GM21423 (cell line): Measurements from ENCODE around the gene KCNC1.

Experiments
- ATAC-seq: cut with Tn5 transposase; IDR thresholded peaks from one replicate; pipeline ENCODE4 v1.9.1; 2021; ENCODE audit warnings: mild to moderate bottlenecking, moderate library complexity; ENCODE audit not compliant: unreplicated experiment

The KCNC1 gene

DNA sequence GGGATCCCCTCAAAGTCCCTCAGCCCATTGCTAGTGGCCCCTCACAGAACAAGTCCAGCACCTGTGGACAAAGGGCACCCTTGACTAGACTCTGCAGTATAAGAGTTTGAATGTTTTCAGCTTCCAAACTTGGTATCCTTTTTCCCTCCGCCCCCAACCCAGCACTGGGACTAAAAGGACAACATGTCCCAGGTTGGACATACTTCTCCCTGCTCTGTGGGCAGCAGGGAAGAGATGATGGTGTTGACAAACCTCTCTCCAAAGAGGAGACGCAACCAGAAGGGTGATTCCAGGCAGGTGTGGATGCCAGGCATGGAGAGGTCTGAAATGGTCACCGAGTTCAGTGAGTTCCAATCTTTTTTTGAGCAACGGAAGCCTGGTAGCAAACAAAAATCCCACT lies 19.7 kb upstream of the KCNC1 start:
- no peak for ATAC-seq

DNA sequence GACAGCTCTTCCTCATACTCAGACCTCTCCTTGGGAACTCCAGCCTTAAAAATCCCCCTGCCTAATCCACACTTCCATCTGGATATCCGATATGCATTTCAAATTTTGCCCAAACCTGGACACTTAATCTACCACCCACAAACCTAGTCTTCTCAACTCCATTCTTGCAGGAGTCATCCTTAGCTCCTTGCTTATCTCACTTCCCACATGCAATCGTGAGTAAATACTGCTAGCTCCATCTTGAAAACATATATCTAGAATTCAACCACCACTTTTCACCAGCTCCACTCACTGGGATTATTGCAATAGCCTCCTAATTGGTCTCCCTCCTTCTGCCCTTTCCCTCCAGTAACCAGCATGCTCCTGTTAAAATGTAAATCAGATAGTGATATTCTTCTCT lies 17.8 kb upstream of the KCNC1 start:
- ATAC-seq = no peak

GRCh38 chr11:17718015-17718414 lies 16.6 kb upstream of the KCNC1 start:
- ATAC-seq = no peak

DNA sequence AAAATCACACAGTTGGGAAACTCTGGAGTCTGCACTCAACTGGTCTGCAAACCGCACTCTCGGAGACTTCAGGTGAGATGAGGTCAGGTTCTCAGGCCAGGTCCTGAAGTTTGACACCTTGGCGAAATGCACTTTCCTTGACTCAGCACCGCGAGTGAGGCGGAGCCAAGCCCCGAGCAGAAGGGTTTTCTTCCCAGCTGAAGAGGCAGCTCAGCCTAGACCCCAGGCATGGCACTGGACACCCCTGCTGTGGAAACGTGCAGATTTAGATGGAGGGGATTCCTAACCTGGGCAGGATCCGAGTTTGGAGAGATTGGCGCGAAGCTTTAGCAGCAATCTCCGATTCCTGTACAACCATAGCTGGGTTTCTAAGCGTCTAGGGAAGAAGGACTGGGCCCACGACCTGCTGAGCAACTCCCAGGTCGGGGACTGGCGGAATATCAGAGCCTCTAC lies 16.0 kb upstream of the KCNC1 start:
- ATAC-seq = no peak

DNA sequence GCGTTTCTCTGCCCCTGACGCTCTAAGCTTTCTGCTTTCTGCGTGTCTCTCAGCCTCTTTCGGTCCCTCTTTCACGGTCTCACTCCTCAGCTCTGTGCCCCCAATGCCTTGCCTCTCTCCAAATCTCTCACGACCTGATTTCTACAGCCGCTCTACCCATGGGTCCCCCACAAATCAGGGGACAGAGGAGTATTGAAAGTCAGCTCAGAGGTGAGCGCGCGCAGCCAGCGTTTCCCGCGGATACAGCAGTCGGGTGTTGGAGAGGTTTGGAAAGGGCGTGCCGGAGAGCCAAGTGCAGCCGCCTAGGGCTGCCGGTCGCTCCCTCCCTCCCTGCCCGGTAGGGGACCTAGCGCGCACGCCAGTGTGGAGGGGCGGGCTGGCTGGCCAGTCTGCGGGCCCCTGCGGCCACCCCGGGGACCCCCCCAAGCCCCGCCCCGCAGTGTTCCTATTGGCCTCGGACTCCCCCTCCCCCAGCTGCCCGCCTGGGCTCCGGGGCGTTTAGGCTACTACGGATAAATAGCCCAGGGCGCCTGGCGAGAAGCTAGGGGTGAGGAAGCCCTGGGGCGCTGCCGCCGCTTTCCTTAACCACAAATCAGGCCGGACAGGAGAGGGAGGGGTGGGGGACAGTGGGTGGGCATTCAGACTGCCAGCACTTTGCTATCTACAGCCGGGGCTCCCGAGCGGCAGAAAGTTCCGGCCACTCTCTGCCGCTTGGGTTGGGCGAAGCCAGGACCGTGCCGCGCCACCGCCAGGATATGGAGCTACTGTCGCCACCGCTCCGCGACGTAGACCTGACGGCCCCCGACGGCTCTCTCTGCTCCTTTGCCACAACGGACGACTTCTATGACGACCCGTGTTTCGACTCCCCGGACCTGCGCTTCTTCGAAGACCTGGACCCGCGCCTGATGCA lies 15.3 kb upstream of the KCNC1 start, which contains the start of gene MYOD1:
TSS of gene MYOD1 (plus strand) at position 544 of the 910 bp plus-strand sequence. CDS start at position 756, 212 bp downstream.
- ATAC-seq = no peak

DNA sequence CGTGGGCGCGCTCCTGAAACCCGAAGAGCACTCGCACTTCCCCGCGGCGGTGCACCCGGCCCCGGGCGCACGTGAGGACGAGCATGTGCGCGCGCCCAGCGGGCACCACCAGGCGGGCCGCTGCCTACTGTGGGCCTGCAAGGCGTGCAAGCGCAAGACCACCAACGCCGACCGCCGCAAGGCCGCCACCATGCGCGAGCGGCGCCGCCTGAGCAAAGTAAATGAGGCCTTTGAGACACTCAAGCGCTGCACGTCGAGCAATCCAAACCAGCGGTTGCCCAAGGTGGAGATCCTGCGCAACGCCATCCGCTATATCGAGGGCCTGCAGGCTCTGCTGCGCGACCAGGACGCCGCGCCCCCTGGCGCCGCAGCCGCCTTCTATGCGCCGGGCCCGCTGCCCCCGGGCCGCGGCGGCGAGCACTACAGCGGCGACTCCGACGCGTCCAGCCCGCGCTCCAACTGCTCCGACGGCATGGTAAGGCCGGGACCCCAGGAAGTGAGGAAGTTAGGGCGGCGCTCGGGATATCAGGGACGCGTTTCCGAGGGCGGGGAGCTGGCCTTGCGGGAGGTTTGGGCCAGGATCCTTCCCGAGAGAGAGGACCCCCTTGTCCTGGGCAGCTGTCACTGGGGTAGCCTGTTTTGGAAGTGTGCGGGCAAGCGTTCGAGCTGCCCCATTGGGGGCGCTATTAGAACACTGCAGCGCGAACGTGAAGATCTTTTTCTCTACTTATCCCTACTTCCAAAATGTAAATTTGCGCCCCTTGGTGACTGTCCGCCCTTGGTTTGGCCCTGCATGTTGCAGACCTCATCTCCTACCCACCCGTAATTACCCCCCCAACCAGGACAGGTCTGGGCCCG lies 14.4 kb upstream of the KCNC1 start:
- no peak for ATAC-seq

DNA sequence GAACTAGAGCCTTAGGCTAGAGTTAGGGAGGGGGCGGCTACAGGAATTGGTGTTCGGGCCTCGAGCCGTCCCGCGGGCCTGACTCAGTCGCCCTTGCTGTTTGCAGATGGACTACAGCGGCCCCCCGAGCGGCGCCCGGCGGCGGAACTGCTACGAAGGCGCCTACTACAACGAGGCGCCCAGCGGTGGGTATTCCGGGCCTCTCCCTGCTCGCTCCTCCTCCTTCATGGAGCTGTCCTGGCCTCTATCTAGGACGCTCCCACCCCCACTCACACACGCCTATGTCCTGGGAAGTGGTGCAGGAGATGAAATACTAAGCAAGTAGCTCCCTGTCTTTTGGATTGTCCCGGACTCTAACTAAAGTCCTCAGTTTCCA lies 13.8 kb upstream of the KCNC1 start:
- no peak for ATAC-seq

GRCh38 chr11:17721242-17721999 lies 13.2 kb upstream of the KCNC1 start:
- ATAC-seq = no peak

DNA sequence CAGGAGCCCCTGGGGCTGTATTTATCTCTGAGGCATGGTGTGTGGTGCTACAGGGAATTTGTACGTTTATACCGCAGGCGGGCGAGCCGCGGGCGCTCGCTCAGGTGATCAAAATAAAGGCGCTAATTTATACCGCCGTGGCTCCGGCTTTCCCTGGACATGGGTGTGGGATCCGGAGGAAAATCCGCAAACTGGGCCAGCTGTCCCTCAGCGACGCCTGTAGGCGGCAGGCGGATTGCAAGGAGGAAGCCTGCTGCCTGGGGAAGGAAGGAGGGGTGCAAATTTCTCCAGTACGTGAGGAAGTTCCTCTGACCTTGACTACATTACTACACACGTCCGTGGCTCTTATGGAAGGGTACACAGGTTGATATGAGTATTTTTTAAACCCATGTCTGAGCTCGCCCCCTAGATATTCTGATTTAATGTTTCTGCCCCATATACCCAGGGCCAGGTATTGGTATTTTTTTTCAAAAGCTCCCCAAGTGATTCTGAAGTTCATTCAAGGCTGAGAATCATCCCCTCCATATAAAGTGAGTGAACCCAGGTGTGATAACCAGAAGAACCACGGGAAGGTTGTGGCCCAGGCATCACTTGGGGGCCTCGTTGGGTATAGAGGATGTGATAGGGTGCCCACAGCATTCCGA lies 12.5 kb upstream of the KCNC1 start:
- ATAC-seq = no peak

- no peak for ATAC-seq
Observed at GRCh38 chr11:17724020-17724908, 10.3 kb upstream of the KCNC1 start.

GRCh38 chr11:17725174-17725573 lies 9.4 kb upstream of the KCNC1 start:
- ATAC-seq = no peak

DNA sequence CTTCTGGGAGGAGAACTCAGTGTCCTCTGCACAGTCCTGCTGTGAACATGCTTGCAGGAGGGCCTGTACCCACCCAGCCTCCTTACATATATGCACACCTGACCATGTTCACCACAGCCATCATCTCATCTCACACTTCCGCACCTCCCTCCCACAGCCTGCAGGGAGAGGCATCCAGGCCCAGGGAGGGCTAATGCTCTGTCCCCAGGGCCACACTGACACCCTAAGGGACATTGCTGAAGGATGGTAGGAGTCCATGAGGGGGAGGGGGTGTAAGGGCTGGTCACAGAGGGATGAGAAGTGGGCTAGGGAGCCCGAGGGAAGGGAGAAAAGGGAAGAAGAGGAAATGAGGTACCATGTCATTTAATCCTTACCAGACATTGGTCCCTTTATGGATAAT lies 4.4 kb upstream of the KCNC1 start:
- ATAC-seq = no peak

- peak; percentile 84 for ATAC-seq
Observed at GRCh38 chr11:17730608-17731462, 3.7 kb upstream of the KCNC1 start.

- ATAC-seq = no peak
Observed at GRCh38 chr11:17733261-17733660, 1.3 kb upstream of the KCNC1 start.

- no peak for ATAC-seq
Observed at GRCh38 chr11:17734986-17735817, 621 bp downstream of the KCNC1 start.

GRCh38 chr11:17735818-17736578 lies 1.4 kb downstream of the KCNC1 start:
- ATAC-seq = no peak

GRCh38 chr11:17736579-17736893 lies 2.0 kb downstream of the KCNC1 start:
- no peak for ATAC-seq
